Testis (tissue), 3 donors: ENCODE measurements around the gene IL1RAPL2. TPM values are rescaled to one million over a fixed set of nuclear protein-coding genes. Genes with fewer than 3 reads are reported as not detected.

ENCODE experiments used
- DNase-seq: peaks from one replicate; pipeline ENCODE4 v3.0.0-alpha.2; 2019
- H3K27ac ChIP-seq, 2 donors: fragments of 200-600 bp; sonication (generic); one replicate each; pipeline ENCODE4 v1.5.1; 2019
- H3K27me3 ChIP-seq: fragments of 200-600 bp; sonication (generic); one replicate; pipeline ENCODE4 v1.5.1; 2019
- H3K36me3 ChIP-seq: fragments of 200-600 bp; sonication (generic); one replicate; pipeline ENCODE4 v1.5.1; 2017; ENCODE audit warnings: low read depth; ENCODE audit errors: missing control alignments
- H3K4me1 ChIP-seq: fragments of 200-600 bp; sonication (generic); one replicate; pipeline ENCODE4 v1.5.1; 2019
- H3K4me3 ChIP-seq, 2 donors: fragments of 200-600 bp; sonication (generic); one replicate each; pipeline ENCODE4 v1.5.1; 2017 to 2019
- H3K9me3 ChIP-seq: fragments of 200-600 bp; sonication (generic); one replicate; pipeline ENCODE4 v1.5.1; 2017
- POLR2A ChIP-seq: fragments of 450-650 bp; IDR thresholded peaks from one replicate; pipeline ENCODE4 v1.6.1; 2017; ENCODE audit warnings: antibody characterized with exemption, mild to moderate bottlenecking, moderate library complexity
- WGBS, 2 donors: methylation state at CpG; one replicate each; pipeline ENCODE4 v1.1.5; 2018; 5-methylcytosine and 5-hydroxymethylcytosine counted together
- intact Hi-C: fragments of 100-400 bp; cut with DNase I; formaldehyde crosslinking; loops from one replicate; pipeline ENCODE4 v1.15.1; 2023; ENCODE audit warnings: low total_unique reads
- polyA plus RNA-seq: library from polyadenylated mRNA; stranded (reverse); fragments of 350-450 nt; fragmentation: Illumina TruSeq; extraction: RNeasy Lipid Tissue Mini Kit (QIAGEN cat#74804); gene quantifications from one replicate; pipeline ENCODE4 v1.2.3, GENCODE V29; 2014; ENCODE audit warnings: low read depth, low replicate concordance; ENCODE audit not compliant: insufficient read depth
- total RNA-seq, 2 donors: library from RNA; depleted of rRNA; stranded (reverse); fragments of >200 nt; gene quantifications; one replicate each; pipeline ENCODE4 v1.2.3, GENCODE V29; 2016
- TF ChIP-seq, protein P1 (sequence below), 3 experiments: fragments of 450-650 bp in 2 of 3; fragments of 200-600 bp in 1 of 3; sonication (generic) in 1 of 3; IDR thresholded peaks; one replicate each; pipeline ENCODE4 v1.5.1; 2016 to 2019; ENCODE audit warnings: antibody characterized with exemption in 3 of 3, mild to moderate bottlenecking in 2 of 3, moderate library complexity in 1 of 3

Gene IL1RAPL2
- total and polyA plus RNA-seq, 3 donors from 2014 or later: 0.47 to 1.3 (median 1.2) TPM

DNA sequence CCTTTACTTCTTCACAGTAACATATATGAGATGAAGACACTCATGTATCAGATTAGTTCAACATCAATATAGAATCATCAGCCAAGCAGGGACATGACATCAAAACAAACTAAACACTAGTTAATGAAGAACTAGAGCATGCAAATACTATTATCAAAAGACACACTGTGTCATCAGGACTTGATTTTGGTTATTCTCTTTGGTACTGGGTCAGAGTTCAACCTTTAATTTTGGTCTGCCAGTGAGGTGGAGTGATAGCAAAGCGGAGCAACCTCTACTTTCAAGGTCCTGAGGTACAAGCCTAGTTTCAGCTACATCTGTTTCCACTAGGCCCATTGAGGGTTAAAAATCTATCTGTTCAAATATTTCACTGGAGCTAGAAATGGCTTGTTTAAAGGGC, 584.0 kb downstream of the IL1RAPL2 start:
- intact Hi-C loops: no loop called here
- TF ChIP-seq POLR2A: no peak
- TF ChIP-seq, protein P1, sequence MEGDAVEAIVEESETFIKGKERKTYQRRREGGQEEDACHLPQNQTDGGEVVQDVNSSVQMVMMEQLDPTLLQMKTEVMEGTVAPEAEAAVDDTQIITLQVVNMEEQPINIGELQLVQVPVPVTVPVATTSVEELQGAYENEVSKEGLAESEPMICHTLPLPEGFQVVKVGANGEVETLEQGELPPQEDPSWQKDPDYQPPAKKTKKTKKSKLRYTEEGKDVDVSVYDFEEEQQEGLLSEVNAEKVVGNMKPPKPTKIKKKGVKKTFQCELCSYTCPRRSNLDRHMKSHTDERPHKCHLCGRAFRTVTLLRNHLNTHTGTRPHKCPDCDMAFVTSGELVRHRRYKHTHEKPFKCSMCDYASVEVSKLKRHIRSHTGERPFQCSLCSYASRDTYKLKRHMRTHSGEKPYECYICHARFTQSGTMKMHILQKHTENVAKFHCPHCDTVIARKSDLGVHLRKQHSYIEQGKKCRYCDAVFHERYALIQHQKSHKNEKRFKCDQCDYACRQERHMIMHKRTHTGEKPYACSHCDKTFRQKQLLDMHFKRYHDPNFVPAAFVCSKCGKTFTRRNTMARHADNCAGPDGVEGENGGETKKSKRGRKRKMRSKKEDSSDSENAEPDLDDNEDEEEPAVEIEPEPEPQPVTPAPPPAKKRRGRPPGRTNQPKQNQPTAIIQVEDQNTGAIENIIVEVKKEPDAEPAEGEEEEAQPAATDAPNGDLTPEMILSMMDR (IDR thresholded peaks at IDR 0.05): no peak
- Histone ChIP-seq H3K36me3 (no peaks in the 10 kb centered on the region), H3K4me1 (no peaks in the 10 kb centered on the region), H3K4me3 (no peak overlapping the region), H3K27me3 (no peaks in the 10 kb centered on the region), H3K27ac (no peak overlapping the region), H3K9me3 (no peaks in the 10 kb centered on the region)
- DNase-seq: no peak
- WGBS, 2 donors: 82 to 100% methylated on average over 1 of the region's 1 CpG

DNA sequence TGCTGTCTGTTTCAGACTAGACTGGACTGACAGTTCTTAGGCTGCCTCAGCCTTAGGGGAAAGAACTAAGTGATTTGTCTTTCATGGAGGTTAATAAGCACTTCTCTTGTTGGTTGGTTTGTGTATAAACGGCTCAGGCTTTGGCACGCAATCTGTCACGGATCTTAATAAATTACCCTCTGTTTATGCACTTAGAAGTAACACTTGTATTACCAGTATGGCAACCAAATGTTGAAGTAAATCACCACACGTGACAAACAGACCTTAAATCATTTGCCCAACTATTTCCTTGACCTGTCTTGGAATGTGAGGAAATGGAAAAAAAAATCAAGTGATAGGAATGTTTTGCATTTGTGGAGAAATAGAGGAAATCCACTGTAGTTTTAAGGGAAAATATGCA, 584.6 kb downstream of the IL1RAPL2 start:
- no peak overlapping the region for H3K4me3 ChIP-seq
- TF ChIP-seq, protein P1 (IDR thresholded peaks at IDR 0.05): no peak
- no peak for TF ChIP-seq POLR2A

DNA sequence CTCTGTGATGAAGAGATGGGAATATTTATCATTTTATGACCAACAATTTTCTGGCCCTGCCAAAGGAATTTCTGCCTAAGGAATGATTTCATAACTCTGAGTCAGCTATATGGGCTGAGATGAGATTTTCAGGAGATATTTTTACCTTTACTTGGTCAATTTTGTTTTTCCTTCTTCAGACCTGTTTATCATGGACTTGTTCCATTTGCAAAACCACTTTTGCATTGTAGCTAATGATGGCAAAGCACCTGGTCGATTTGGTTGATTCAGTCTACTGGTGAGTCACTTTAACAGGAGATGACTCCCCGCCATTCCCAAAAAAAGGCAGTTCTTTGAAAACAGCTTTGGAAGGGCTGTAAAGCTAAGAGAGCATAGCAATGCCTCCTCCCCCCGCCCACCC, 601.2 kb downstream of the IL1RAPL2 start:
- intact Hi-C loops: no loop called here
- no peaks in the 10 kb centered on the region for H3K27me3 ChIP-seq
- WGBS, 2 donors: 79 to 94% methylated on average over 3 of the region's 3 CpGs
- H3K27ac ChIP-seq: no peak overlapping the region
- H3K36me3 ChIP-seq: no peaks in the 10 kb centered on the region
- no peaks in the 10 kb centered on the region for H3K9me3 ChIP-seq
- no peak for DNase-seq
- H3K4me3 ChIP-seq: no peak overlapping the region
- no peaks in the 10 kb centered on the region for H3K4me1 ChIP-seq
- TF ChIP-seq, protein P1 (IDR thresholded peaks at IDR 0.05): no peak

More for the DNA sequence above, 584.6 kb downstream of the IL1RAPL2 start:
- intact Hi-C loops: no loop called here
- H3K36me3 ChIP-seq: no peaks in the 10 kb centered on the region
- H3K4me1 ChIP-seq: no peaks in the 10 kb centered on the region
- DNase-seq: no peak
- H3K27me3 ChIP-seq: no peaks in the 10 kb centered on the region
- H3K9me3 ChIP-seq: no peaks in the 10 kb centered on the region
- H3K27ac ChIP-seq: no peak overlapping the region
- 16 to 41% methylated on average over 4 of the region's 4 CpGs for WGBS, 2 donors

DNA sequence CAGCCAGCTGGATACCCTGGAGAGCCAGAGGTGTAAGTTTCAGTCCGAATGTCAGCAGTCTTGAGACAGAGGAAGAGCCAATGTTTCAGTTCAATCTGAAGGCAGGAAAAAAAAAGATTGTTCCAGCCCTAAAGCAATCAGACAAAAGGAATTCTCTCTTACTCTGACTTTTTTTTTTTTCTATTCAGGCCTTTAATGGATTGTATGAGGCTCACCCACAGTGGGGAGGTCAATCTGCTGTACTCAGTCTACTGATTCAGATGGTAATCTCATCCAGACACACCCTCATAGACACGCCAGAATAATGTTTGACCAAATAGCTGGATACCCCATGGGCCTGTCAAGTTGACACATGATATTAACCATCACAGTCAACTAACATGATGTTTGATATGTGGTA, 602.6 kb downstream of the IL1RAPL2 start:
- Histone ChIP-seq H3K4me3 (no peak overlapping the region), H3K9me3 (no peaks in the 10 kb centered on the region), H3K4me1 (no peaks in the 10 kb centered on the region), H3K27ac (no peak overlapping the region), H3K27me3 (no peaks in the 10 kb centered on the region), H3K36me3 (no peaks in the 10 kb centered on the region)
- 89 to 90% methylated on average over 2 of the region's 2 CpGs for whole genome bisulfite sequencing, 2 donors
- intact Hi-C loops: no loop called here
- TF ChIP-seq POLR2A: no peak
- TF ChIP-seq, protein P1 (IDR thresholded peaks at IDR 0.05): no peak
- no peak for DNase-seq

DNA sequence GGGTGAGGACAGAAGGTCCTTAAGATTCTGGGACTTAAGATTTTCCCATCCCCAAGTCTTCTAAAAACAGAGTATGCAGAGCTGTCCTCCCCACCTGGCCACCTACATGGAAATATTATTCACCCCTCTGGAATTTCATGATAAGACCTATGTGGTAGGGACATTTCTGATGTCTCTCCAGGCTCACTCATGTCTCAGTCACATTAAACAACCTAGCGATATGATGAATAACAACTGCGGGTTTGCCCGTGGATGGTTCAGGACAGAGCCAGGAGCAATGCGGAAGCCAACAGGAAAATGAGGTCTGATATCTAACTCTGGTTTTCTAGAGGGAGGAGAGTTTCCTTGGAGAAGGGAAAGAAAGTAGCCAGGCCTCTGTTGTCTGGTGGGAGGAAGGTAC, 607.1 kb downstream of the IL1RAPL2 start:
- intact Hi-C loops: no loop called here
- no peak for DNase-seq
- Histone ChIP-seq H3K4me1 (no peaks in the 10 kb centered on the region), H3K27me3 (no peaks in the 10 kb centered on the region), H3K27ac (no peak overlapping the region), H3K4me3 (no peak overlapping the region), H3K9me3 (no peaks in the 10 kb centered on the region), H3K36me3 (no peaks in the 10 kb centered on the region)
- WGBS, 2 donors: 97 to 100% methylated on average over 2 to 4 of the region's 4 CpGs
- TF ChIP-seq POLR2A: no peak
- TF ChIP-seq, protein P1 (IDR thresholded peaks at IDR 0.05): no peak
